SK-N-SH (cell line): ENCODE data around the gene SIK2. TPM values are rescaled to one million over a fixed set of nuclear protein-coding genes. Genes with fewer than 3 reads are reported as not detected.
A peak's percentile ranks its signal among the peaks of the same experiment; 100 is the strongest.

Experiments used
- CTCF ChIA-PET: fragments of 300-600, 350-600 bp; formaldehyde crosslinking; extraction: SDS; loops from one replicate; lab custom pipeline; 2021; lab: Yijun Ruan, JAX
- POLR2A ChIA-PET: fragments of 350-600 bp; sonication (Branson Sonifier 250); formaldehyde crosslinking; extraction: SDS; loops from one replicate; lab custom pipeline; 2020; ENCODE audit warnings: antibody characterized with exemption, inconsistent platforms; lab: Yijun Ruan, JAX
- DNase-seq: peaks from one replicate; pipeline ENCODE4 v3.0.0; 2012
- H2AFZ ChIP-seq: fragments of 200-600 bp; sonication (generic); 2 replicates; pipeline ENCODE4 v1.8.1; 2016; ENCODE audit warnings: antibody characterized with exemption, mild to moderate bottlenecking, low read depth
- H3F3A ChIP-seq: fragments of 200-600 bp; sonication (generic); replicated peaks from 2 replicates; pipeline ENCODE3; 2016; ENCODE audit warnings: antibody characterized with exemption, mild to moderate bottlenecking; ENCODE audit not compliant: insufficient read depth
- H3K27ac ChIP-seq, 2 experiments: fragments of 200-500 bp in 1 of 2; fragments of 200-600 bp in 1 of 2; sonication (Bioruptor generic) in 1 of 2; sonication (generic), shearing (Covaris generic) in 1 of 2; 2 replicates each; pipeline versions ENCODE4 v1.5.1 to v1.6.1; 2014 to 2016; ENCODE audit warnings: low read depth in 2 of 2, inconsistent platforms in 1 of 2, low read length in 1 of 2, mild to moderate bottlenecking in 1 of 2, mixed read lengths in 1 of 2
- H3K27me3 ChIP-seq: fragments of 200-600 bp; sonication (generic), shearing (Covaris generic); 2 replicates; pipeline ENCODE4 v1.6.1; 2016; ENCODE audit warnings: mixed run types; ENCODE audit not compliant: insufficient read depth
- H3K36me3 ChIP-seq, 2 experiments: fragments of 200-500 bp in 1 of 2; fragments of 200-600 bp in 1 of 2; sonication (Bioruptor generic) in 1 of 2; sonication (generic) in 1 of 2; replicated peaks in 1 of 2; 2 replicates each; pipeline versions ENCODE3 to v1.5.1; 2014 to 2016; ENCODE audit warnings: low read length in 1 of 2, mild to moderate bottlenecking in 1 of 2; ENCODE audit not compliant: insufficient read depth in 2 of 2, control insufficient read depth in 1 of 2
- H3K4me1 ChIP-seq, 2 experiments: fragments of 200-500 bp in 1 of 2; fragments of 200-600 bp in 1 of 2; sonication (Bioruptor generic) in 1 of 2; sonication (generic), shearing (Covaris generic) in 1 of 2; 2 replicates each; pipeline versions ENCODE4 v1.5.1 to v1.6.1; 2014 to 2016; ENCODE audit warnings: low read depth in 1 of 2, low read length in 1 of 2, mixed run types in 1 of 2; ENCODE audit not compliant: insufficient read depth in 2 of 2, control insufficient read depth in 1 of 2
- H3K4me2 ChIP-seq: fragments of 200-600 bp; sonication (generic), shearing (Covaris generic); 2 replicates; pipeline ENCODE4 v1.6.1; 2017; ENCODE audit warnings: mixed run types
- H3K4me3 ChIP-seq, 2 experiments: fragments of 200-500 bp in 1 of 2; fragments of 200-600 bp in 1 of 2; sonication (Bioruptor generic) in 1 of 2; sonication (generic), shearing (Covaris generic) in 1 of 2; 2 replicates each; pipeline versions ENCODE4 v1.5.1 to v1.8.1; 2014 to 2016; ENCODE audit warnings: low read depth in 2 of 2, inconsistent platforms in 1 of 2, low read length in 1 of 2, mild to moderate bottlenecking in 1 of 2, mixed read lengths in 1 of 2, moderate library complexity in 1 of 2
- H3K79me2 ChIP-seq: fragments of 200-600 bp; sonication (generic); 2 replicates; pipeline ENCODE4 v1.8.1; 2017; ENCODE audit warnings: mild to moderate bottlenecking; ENCODE audit not compliant: insufficient read depth
- H3K9ac ChIP-seq: fragments of 200-600 bp; sonication (generic); 2 replicates; pipeline ENCODE4 v1.6.1; 2017; ENCODE audit warnings: mixed run types
- H3K9me2 ChIP-seq: fragments of 200-600 bp; sonication (generic); 2 replicates; pipeline ENCODE4 v1.6.1; 2017; ENCODE audit warnings: mixed run types
- H3K9me3 ChIP-seq: fragments of 200-600 bp; sonication (generic); 2 replicates; pipeline ENCODE4 v1.6.1; 2017; ENCODE audit warnings: mixed run types, mild to moderate bottlenecking, moderate library complexity
- H4K20me1 ChIP-seq: fragments of 200-600 bp; sonication (generic); 2 replicates; pipeline ENCODE4 v1.6.1; 2017; ENCODE audit warnings: mild to moderate bottlenecking, mixed run types; ENCODE audit not compliant: insufficient read depth
- CHD2 ChIP-seq: fragments of 150-350 bp; IDR thresholded peaks from 2 replicates; pipeline ENCODE4 v1.6.1; 2018; ENCODE audit warnings: low read length; ENCODE audit not compliant: partially characterized antibody
- EP300 ChIP-seq, 2 experiments: IDR thresholded peaks; 2 replicates each; pipeline versions ENCODE4 v1.4.0 to v1.6.1; 2012; ENCODE audit warnings: borderline replicate concordance in 1 of 2, low read depth in 1 of 2, low read length in 1 of 2
- EZH2phosphoT487 ChIP-seq: fragments of 200-600 bp; sonication (generic); IDR thresholded peaks from 2 replicates; pipeline ENCODE4 v1.6.1; 2017; ENCODE audit warnings: low read depth, mixed run types, mild to moderate bottlenecking, antibody characterized with exemption, moderate library complexity, borderline replicate concordance
- FOSL2 ChIP-seq: IDR thresholded peaks from 2 replicates; pipeline ENCODE4 v1.4.0; 2012; ENCODE audit warnings: low read depth, mild to moderate bottlenecking, moderate library complexity, borderline replicate concordance
- FOXM1 ChIP-seq: IDR thresholded peaks from 2 replicates; pipeline ENCODE4 v1.4.0; 2012; ENCODE audit warnings: low read depth, mild to moderate bottlenecking
- GABPA ChIP-seq: IDR thresholded peaks from 2 replicates; pipeline ENCODE4 v1.4.0; 2012; ENCODE audit warnings: low read depth, mild to moderate bottlenecking
- GATA2 ChIP-seq: sonication (generic); formaldehyde crosslinking; IDR thresholded peaks from 2 replicates; pipeline ENCODE4 v1.5.0; 2020; ENCODE audit warnings: mild to moderate bottlenecking, missing genetic modification reagents
- IRF3 ChIP-seq: fragments of 150-350 bp; IDR thresholded peaks from 2 replicates; pipeline ENCODE4 v1.6.1; 2016; ENCODE audit warnings: mild to moderate bottlenecking, low read depth, low read length
- JUND ChIP-seq: IDR thresholded peaks from 2 replicates; pipeline ENCODE4 v1.4.0; 2012
- MAX ChIP-seq: IDR thresholded peaks from 2 replicates; pipeline ENCODE4 v1.4.0; 2012; ENCODE audit warnings: low read depth
- MXI1 ChIP-seq: IDR thresholded peaks from 2 replicates; pipeline ENCODE4 v1.6.1; 2012; ENCODE audit warnings: mild to moderate bottlenecking, low read depth, low read length, improper control_type of control experiment
- NFIC ChIP-seq: IDR thresholded peaks from 2 replicates; pipeline ENCODE4 v1.4.0; 2012; ENCODE audit warnings: borderline replicate concordance
- NRF1 ChIP-seq: IDR thresholded peaks from 2 replicates; pipeline ENCODE4 v1.6.1; 2012; ENCODE audit warnings: low read depth, mild to moderate bottlenecking, low read length
- PBX3 ChIP-seq: IDR thresholded peaks from 2 replicates; pipeline ENCODE4; 2012
- POLR2AphosphoS5 ChIP-seq: IDR thresholded peaks from 2 replicates; pipeline ENCODE4 v1.6.1; 2012; ENCODE audit warnings: low read depth, low read length
- RAD21 ChIP-seq: IDR thresholded peaks from 2 replicates; pipeline ENCODE4 v1.6.1; 2012; ENCODE audit warnings: mild to moderate bottlenecking, low read length
- RCOR1 ChIP-seq: fragments of 150-350 bp; IDR thresholded peaks from 2 replicates; pipeline ENCODE4 v1.6.1; 2017; ENCODE audit warnings: antibody characterized with exemption, low read length
- REST ChIP-seq: IDR thresholded peaks from 2 replicates; pipeline ENCODE4 v1.6.1; 2012; ENCODE audit warnings: mild to moderate bottlenecking, low read depth, low read length, moderate library complexity
- RFX5 ChIP-seq: IDR thresholded peaks from 2 replicates; pipeline ENCODE4 v1.6.1; 2012; ENCODE audit warnings: mild to moderate bottlenecking, improper control_type of control experiment, low read length
- SIN3A ChIP-seq: IDR thresholded peaks from 2 replicates; pipeline ENCODE4 v1.6.1; 2012; ENCODE audit warnings: low read depth, mild to moderate bottlenecking, low read length, moderate library complexity, borderline replicate concordance
- SMC3 ChIP-seq: IDR thresholded peaks from 2 replicates; pipeline ENCODE4 v1.6.1; 2012; ENCODE audit warnings: low read depth, low read length, improper control_type of control experiment
- TAF1 ChIP-seq: IDR thresholded peaks from 2 replicates; pipeline ENCODE4 v1.6.1; 2012; ENCODE audit warnings: low read depth, mild to moderate bottlenecking, low read length, moderate library complexity, borderline replicate concordance
- TCF12 ChIP-seq: IDR thresholded peaks from 2 replicates; pipeline ENCODE4 v1.4.0; 2012
- WGBS: methylation state at CpG from one replicate; pipeline ENCODE4 v1.1.6; 2017; ENCODE audit warnings: low lambda C conversion rate; 5-methylcytosine and 5-hydroxymethylcytosine counted together
- polyA plus RNA-seq, 3 experiments: library from polyadenylated mRNA; depleted of rRNA; stranded (reverse); fragments of >200 nt; gene quantifications; 2 replicates each; pipeline ENCODE4 v1.2.3, GENCODE V29; 2012

SIK2 gene
- polyA plus RNA-seq, 1 of the 3 experiments (the other 2 are of a cell fraction), result 8.9 TPM

GRCh38 chr11:111676878-111677585, 74.8 kb downstream of the SIK2 start (continued):
- TF ChIP-seq REST (no peak), IRF3 (no peak), EP300 (IDR thresholded peaks at IDR 0.05; ENCODE audit: borderline replicate concordance in 1 of 2, low read depth in 1 of 2, low read length in 1 of 2) (peak in 1 of 2 experiments; percentile 43; a peak in 1 of 4 replicates), POLR2AphosphoS5 (peak; percentile 62; the same call in 1 of the 2 replicates), GABPA (no peak), GATA2 (CRISPR knock-in tag) (no peak), NFIC (0 out of 2 replicates have a peak, but pooled peaks have one; percentile 41), JUND (peak; percentile 86), NRF1 (no peak)
- TF ChIP-seq, all 33 proteins: peak for 10

GRCh38 chr11:111680486-111681175, 78.4 kb downstream of the SIK2 start:
- POLR2A ChIA-PET, result no interaction called here
- H3K79me2 ChIP-seq, result peaks cover 16% of the 10 kb centered on the region; the same call in 1 of the 2 replicates
- peaks cover 16% of the 10 kb centered on the region for H3F3A ChIP-seq
- H4K20me1 ChIP-seq, result peaks cover 16% of the 10 kb centered on the region
- H3K4me1 ChIP-seq, result peaks cover 0 to 5% of the 10 kb centered on the region in 2 experiments; a peak in 2 of 4 replicates
- H3K27me3 ChIP-seq, result no peaks in the 10 kb centered on the region
- peaks cover 2 to 14% of the 10 kb centered on the region in 2 experiments for H3K36me3 ChIP-seq
- H3K9me2 ChIP-seq, result no peaks in the 10 kb centered on the region
- TF ChIP-seq GATA2 (CRISPR knock-in tag) (no peak), CHD2 (no peak), FOSL2 (no peak), RFX5 (no peak), POLR2AphosphoS5 (no peak), SIN3A (no peak), TAF1 (no peak), RAD21 (no peak), FOXM1 (no peak), RCOR1 (no peak), GABPA (no peak), MAX (no peak), EZH2phosphoT487 (no peak), PBX3 (no peak), MXI1 (no peak), TCF12 (no peak), JUND (no peak), SMC3 (no peak), IRF3 (no peak)
- TF ChIP-seq, all 33 proteins: peak for 0
- no peak for DNase-seq
- H3K9ac ChIP-seq, result no peak overlapping the region
- CTCF ChIA-PET, result interaction anchor here (0.8 to 1.4 kb wide), 2 partner anchors 10 to 87 kb away, joined by 3 to 5 read pairs; no protein-coding TSS in a partner anchor
- 97% methylated on average over 3 of the region's 3 CpGs for WGBS
- no peak overlapping the region for H2AFZ ChIP-seq
- no peak overlapping the region for H3K4me3 ChIP-seq
- no peaks in the 10 kb centered on the region for H3K9me3 ChIP-seq
- H3K27ac ChIP-seq, result no peak overlapping the region
- no peak overlapping the region for H3K4me2 ChIP-seq
